ENCODE data around the gene RAB1A. TPM values are rescaled to one million over a fixed set of nuclear protein-coding genes. Genes with fewer than 3 reads are reported as not detected.

Gene RAB1A
- total and polyA plus RNA-seq, 9 of the 15 experiments (the other 6 are each of a cell fraction or from before 2014, with no cell fraction given) = 43.8 to 163 (median 67.7) TPM

GRCh38 chr2:65130664-65131175, 814 bp upstream of the RAB1A start:
- Histone ChIP-seq H3K27ac (ENCODE audit: extremely low read depth, low read depth, low read length) (peak overlapping the region; percentile 95), H3K36me3 (ENCODE audit: control insufficient read depth, insufficient read depth, low read length) (peaks cover 4% of the 10 kb centered on the region; the same call in 2 of the 3 replicates), H2AFZ (ENCODE audit: low read depth, low read length) (peak overlapping the region; percentile 92), H3K9me1 (ENCODE audit: control insufficient read depth, insufficient read depth, low read length) (no peaks in the 10 kb centered on the region), H3K9ac (ENCODE audit: insufficient read depth in 1 of 2, low read depth in 2 of 2, low read length in 2 of 2) (peak overlapping the region; percentile 93 to 97), H3K79me2 (ENCODE audit: control insufficient read depth, insufficient read depth, low read length) (peaks cover 43% of the 10 kb centered on the region), H3K4me1 (replicated peaks in 1 of 2; ENCODE audit: control insufficient read depth in 2 of 2, insufficient read depth in 2 of 2, low read length in 2 of 2) (peaks cover 25 to 32% of the 10 kb centered on the region in 2 experiments), H3K4me2 (ENCODE audit: insufficient read depth, low read length) (peak overlapping the region; percentile 96), H3K9me3 (replicated peaks; ENCODE audit: control insufficient read depth, insufficient read depth, low read depth, low read length) (no peaks in the 10 kb centered on the region), H4K20me1 (replicated peaks; ENCODE audit: control insufficient read depth, insufficient read depth, low read length) (peaks cover 10% of the 10 kb centered on the region), H3K4me3 (peak overlapping the region; percentile 100), H3K27me3 (ENCODE audit: control insufficient read depth in 2 of 2, insufficient read depth in 2 of 2, low read length in 2 of 2) (no peaks in the 10 kb centered on the region)
- CTCF ChIA-PET (ENCODE audit: low intra/inter-chr PET ratio) = no interaction called here
- ATAC-seq = peak; percentile 65
- intact Hi-C loops (cut with micrococcal nuclease) (loop anchor here (1.0 to 2.0 kb wide), 3 partner anchors 57 to 98 kb away; no protein-coding TSS in a partner anchor), in situ Hi-C loops (cut with MboI) (no loop called here)
- POLR2A ChIA-PET = interaction anchor here (0.6 to 2.7 kb wide), 22 partner anchors 9 to 660 kb away, joined by 3 to 30 read pairs (median 4); partner anchors contain the start of genes ACTR2 and CEP68
- peak in 2 of 4 experiments; percentile 15 to 18 for DNase-seq (ENCODE audit: extremely low read depth in 1 of 4, low spot score in 3 of 4)
- 10% methylated on average over 15 of the region's 19 CpGs for WGBS (ENCODE audit: insufficient coverage, low coverage, missing lambda C conversion rate)
- BruUV-seq (replicated peaks) = no TSS peak
- FAIRE-seq = peak; percentile 46
- TF ChIP-seq HBP1 (CRISPR knock-in tag; IDR thresholded peaks at IDR 0.05) (peak; percentile 66; the same call in 1 of the 2 replicates), ZNF511 (CRISPR knock-in tag; IDR thresholded peaks at IDR 0.05) (no peak), ZBTB5 (IDR thresholded peaks at IDR 0.05) (no peak), ZNF589 (CRISPR knock-in tag; IDR thresholded peaks at IDR 0.05; ENCODE audit: low read depth) (no peak), ZNF592 (IDR thresholded peaks at IDR 0.05) (no peak; the same call in 1 of the 2 replicates), MAZ (CRISPR knock-in tag; conservative IDR thresholded peaks at IDR 0.05 in 1 of 2, IDR thresholded peaks at IDR 0.05 in 1 of 2) (no peak), ZNF324 (CRISPR knock-in tag; IDR thresholded peaks at IDR 0.05) (no peak), ZNF263 (CRISPR knock-in tag; IDR thresholded peaks at IDR 0.05; ENCODE audit: borderline replicate concordance) (no peak; the same call in 1 of the 2 replicates), MEF2D (tag; conservative IDR thresholded peaks at IDR 0.05; ENCODE audit: low read depth) (no peak), SLC30A9 (CRISPR knock-in tag; IDR thresholded peaks at IDR 0.05) (no peak), SUPT5H (IDR thresholded peaks at IDR 0.05) (peak; percentile 26; the same call in 1 of the 2 replicates), ETS2 (tag; IDR thresholded peaks at IDR 0.05; ENCODE audit: borderline replicate concordance, poor library complexity, severe bottlenecking) (no peak), RFX1 (IDR thresholded peaks at IDR 0.05) (no peak), ZNF184 (CRISPR knock-in tag; IDR thresholded peaks at IDR 0.05) (no peak)

Data from K562 (cell line).